ENCODE measurements around the gene ARFRP1. TPM values are rescaled to one million over a fixed set of nuclear protein-coding genes. Genes with fewer than 3 reads are reported as not detected.

The ARFRP1 gene
- total RNA-seq, 1 experiment from 2014 or later: 42.7 TPM

DNA sequence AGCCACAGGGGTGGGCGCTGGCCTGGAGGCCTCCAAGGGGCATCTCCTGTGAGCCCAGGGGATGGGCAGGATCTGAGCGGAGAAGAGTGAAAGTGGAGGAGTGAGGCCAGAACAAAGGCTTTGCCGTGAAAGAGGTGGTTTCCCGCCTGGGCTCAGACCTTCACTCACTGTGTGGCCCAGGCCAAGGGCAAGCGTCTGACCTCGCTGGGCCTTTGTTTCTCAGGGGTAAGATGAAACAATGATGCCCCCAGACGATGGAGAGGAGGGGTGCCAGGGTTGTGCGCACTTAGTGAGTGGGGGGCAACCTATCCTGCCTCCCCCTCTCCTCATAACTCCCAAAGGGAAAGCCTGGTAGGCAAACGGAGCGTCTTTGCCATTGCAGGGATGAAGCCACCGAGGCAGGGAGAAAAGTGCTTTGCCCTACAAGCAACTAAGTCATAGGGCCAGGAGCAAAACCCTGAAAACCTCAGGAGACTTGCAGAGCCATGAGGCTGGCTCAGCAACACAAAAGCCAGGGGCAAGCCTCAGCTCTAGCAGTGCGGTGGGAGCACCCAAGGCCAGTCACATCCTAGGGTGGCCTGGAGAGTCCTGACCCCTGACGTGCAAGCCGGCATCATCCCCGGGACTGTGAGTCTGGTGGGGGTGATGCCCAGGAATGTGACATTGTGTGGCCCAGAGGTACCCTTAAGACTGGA is 53.7 kb downstream of the ARFRP1 start:
- Histone ChIP-seq H3K56ac (ENCODE audit: insufficient read length, low read depth, low read length) (no peak overlapping the region), H2BK120ac (ENCODE audit: low read depth, low read length, poor library complexity, severe bottlenecking) (no peak overlapping the region), H3K23ac (ENCODE audit: insufficient read length, low read depth, low read length) (no peak overlapping the region), H3K4me2 (ENCODE audit: insufficient read depth, insufficient read length, low read length) (peak overlapping the region; percentile 57), H3K27me3 (ENCODE audit: insufficient read depth, low read length) (no peaks in the 10 kb centered on the region), H2BK5ac (ENCODE audit: insufficient read length, low read length) (no peak overlapping the region), H4K5ac (ENCODE audit: insufficient read length, low read depth, low read length) (no peak overlapping the region), H3K4me1 (ENCODE audit: insufficient read depth, low read length) (no peaks in the 10 kb centered on the region; the same call in 1 of the 2 replicates), H3K23me2 (ENCODE audit: insufficient read length, low read depth, low read length, poor library complexity, severe bottlenecking) (peaks cover 10% of the 10 kb centered on the region), H4K8ac (replicated peaks; ENCODE audit: insufficient read length, low read depth, low read length) (no peak overlapping the region), H2BK20ac (ENCODE audit: low read depth, low read length, poor library complexity, severe bottlenecking) (no peak overlapping the region), H2AK5ac (ENCODE audit: insufficient read length, low read length) (no peak overlapping the region), H3K18ac (ENCODE audit: insufficient read length, low read depth, low read length) (peak overlapping the region; percentile 13), H3T11ph (ENCODE audit: low read length) (no peak overlapping the region), H3K4ac (ENCODE audit: low read depth, low read length) (no peak overlapping the region), H3K27ac (ENCODE audit: insufficient read length, low read depth, low read length) (no peak overlapping the region), H2BK15ac (ENCODE audit: low read depth, low read length) (no peak overlapping the region), H2BK12ac (ENCODE audit: insufficient read length, low read depth, low read length) (no peak overlapping the region), H3K79me1 (ENCODE audit: insufficient read depth, low read depth, low read length, poor library complexity, severe bottlenecking) (no peaks in the 10 kb centered on the region), H3K79me2 (ENCODE audit: insufficient read depth, low read length) (no peaks in the 10 kb centered on the region), H4K20me1 (ENCODE audit: control insufficient read depth, insufficient read depth, insufficient read length) (no peaks in the 10 kb centered on the region), H2AFZ (ENCODE audit: low read length) (no peak overlapping the region), H3K14ac (ENCODE audit: insufficient read depth, low read length) (peak overlapping the region; percentile 88; the same call in 1 of the 2 replicates), H3K9ac (ENCODE audit: extremely low read depth, insufficient read length, low read length) (peak overlapping the region; percentile 53), H3K9me3 (ENCODE audit: control insufficient read depth, low read depth, low read length) (no peaks in the 10 kb centered on the region), H4K91ac (ENCODE audit: insufficient read length, low read depth, low read length) (peak overlapping the region; percentile 63)
- Mint-ChIP-seq H3K27ac (peak overlapping the region; percentile 98), H3K9me3 (no peaks in the 10 kb centered on the region), H3K36me3 (ENCODE audit: insufficient read depth in 1 of 3, low read depth in 3 of 3) (no peaks in the 10 kb centered on the region; a peak in 1 of 7 replicates), H3K4me3 (peak overlapping the region; percentile 73 to 84), H3K4me1 (peaks cover 19 to 28% of the 10 kb centered on the region in 2 experiments), H3K27me3 (ENCODE audit: low read depth) (peaks cover 5% of the 10 kb centered on the region)
- WGBS (ENCODE audit: extremely low coverage, insufficient read length, low lambda C conversion rate): no CpG with 5 or more reads among the region's 15 CpGs
- no peak for DNase-seq
- TF ChIP-seq, protein P1, sequence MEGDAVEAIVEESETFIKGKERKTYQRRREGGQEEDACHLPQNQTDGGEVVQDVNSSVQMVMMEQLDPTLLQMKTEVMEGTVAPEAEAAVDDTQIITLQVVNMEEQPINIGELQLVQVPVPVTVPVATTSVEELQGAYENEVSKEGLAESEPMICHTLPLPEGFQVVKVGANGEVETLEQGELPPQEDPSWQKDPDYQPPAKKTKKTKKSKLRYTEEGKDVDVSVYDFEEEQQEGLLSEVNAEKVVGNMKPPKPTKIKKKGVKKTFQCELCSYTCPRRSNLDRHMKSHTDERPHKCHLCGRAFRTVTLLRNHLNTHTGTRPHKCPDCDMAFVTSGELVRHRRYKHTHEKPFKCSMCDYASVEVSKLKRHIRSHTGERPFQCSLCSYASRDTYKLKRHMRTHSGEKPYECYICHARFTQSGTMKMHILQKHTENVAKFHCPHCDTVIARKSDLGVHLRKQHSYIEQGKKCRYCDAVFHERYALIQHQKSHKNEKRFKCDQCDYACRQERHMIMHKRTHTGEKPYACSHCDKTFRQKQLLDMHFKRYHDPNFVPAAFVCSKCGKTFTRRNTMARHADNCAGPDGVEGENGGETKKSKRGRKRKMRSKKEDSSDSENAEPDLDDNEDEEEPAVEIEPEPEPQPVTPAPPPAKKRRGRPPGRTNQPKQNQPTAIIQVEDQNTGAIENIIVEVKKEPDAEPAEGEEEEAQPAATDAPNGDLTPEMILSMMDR (conservative IDR thresholded peaks at IDR 0.05): no peak
